ENCODE measurements around the gene GLRX. TPM values are rescaled to one million over a fixed set of nuclear protein-coding genes. Genes with fewer than 3 reads are reported as not detected.

Gene GLRX
- total and polyA plus RNA-seq, 2 of the 13 experiments (the other 11 are each of a cell fraction or from before 2014, with no cell fraction given) = 63.8 to 499 TPM

DNA sequence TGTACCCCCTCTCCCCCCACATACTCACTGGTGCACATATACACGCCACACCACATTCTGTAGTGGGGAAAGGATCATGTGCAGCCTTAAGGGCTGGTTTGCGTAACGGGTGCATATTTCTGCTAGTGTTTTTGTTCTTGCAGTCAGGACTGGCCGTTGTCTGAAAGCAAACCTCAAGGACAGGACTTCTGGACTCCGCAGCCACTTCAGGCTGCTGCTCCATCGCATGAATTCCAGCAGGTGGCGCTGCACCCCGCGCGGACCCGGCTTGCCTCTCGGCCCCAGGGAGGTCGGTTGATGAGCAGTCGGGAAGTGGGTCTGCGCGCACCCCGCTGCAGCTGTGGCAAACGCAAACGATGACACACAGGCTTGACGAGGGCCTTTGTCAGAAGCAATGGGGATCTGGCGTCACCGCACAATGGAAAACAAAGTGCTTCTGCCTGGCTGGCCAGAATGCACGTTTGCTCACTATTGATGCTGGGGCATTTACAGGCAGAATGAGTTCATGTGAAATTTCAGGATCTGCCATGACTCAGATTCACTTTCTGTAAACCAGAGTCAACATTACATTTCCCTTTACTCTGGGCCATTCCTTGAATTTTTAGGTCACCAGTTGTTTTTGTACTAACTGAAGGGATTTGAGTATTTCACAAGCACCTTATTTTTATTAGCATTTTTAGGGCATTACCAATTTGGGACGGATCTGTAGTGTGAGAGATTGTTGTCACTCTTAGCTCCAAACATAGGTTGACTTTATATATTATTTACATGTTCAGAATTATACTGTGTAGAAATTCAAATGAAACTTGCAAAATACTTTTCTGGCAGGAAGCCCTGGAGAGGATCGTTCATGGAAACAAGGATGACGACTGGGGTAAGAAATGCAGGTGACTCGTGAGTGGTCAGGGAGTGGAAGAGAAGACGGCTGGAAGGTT lies 36.4 kb upstream of the GLRX start (continued):
- TF ChIP-seq, protein P1, sequence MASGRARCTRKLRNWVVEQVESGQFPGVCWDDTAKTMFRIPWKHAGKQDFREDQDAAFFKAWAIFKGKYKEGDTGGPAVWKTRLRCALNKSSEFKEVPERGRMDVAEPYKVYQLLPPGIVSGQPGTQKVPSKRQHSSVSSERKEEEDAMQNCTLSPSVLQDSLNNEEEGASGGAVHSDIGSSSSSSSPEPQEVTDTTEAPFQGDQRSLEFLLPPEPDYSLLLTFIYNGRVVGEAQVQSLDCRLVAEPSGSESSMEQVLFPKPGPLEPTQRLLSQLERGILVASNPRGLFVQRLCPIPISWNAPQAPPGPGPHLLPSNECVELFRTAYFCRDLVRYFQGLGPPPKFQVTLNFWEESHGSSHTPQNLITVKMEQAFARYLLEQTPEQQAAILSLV (CRISPR knock-in tag; IDR thresholded peaks at IDR 0.05; ENCODE audit: borderline replicate concordance) = peak; percentile 89; the same call in 1 of the 2 replicates
- TF ChIP-seq, protein P2, sequence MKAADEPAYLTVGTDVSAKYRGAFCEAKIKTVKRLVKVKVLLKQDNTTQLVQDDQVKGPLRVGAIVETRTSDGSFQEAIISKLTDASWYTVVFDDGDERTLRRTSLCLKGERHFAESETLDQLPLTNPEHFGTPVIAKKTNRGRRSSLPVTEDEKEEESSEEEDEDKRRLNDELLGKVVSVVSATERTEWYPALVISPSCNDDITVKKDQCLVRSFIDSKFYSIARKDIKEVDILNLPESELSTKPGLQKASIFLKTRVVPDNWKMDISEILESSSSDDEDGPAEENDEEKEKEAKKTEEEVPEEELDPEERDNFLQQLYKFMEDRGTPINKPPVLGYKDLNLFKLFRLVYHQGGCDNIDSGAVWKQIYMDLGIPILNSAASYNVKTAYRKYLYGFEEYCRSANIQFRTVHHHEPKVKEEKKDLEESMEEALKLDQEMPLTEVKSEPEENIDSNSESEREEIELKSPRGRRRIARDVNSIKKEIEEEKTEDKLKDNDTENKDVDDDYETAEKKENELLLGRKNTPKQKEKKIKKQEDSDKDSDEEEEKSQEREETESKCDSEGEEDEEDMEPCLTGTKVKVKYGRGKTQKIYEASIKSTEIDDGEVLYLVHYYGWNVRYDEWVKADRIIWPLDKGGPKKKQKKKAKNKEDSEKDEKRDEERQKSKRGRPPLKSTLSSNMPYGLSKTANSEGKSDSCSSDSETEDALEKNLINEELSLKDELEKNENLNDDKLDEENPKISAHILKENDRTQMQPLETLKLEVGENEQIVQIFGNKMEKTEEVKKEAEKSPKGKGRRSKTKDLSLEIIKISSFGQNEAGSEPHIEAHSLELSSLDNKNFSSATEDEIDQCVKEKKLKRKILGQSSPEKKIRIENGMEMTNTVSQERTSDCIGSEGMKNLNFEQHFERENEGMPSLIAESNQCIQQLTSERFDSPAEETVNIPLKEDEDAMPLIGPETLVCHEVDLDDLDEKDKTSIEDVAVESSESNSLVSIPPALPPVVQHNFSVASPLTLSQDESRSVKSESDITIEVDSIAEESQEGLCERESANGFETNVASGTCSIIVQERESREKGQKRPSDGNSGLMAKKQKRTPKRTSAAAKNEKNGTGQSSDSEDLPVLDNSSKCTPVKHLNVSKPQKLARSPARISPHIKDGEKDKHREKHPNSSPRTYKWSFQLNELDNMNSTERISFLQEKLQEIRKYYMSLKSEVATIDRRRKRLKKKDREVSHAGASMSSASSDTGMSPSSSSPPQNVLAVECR (CRISPR knock-in tag; IDR thresholded peaks at IDR 0.05; ENCODE audit: borderline replicate concordance) = peak; percentile 87; the same call in 1 of the 2 replicates
- TF ChIP-seq HOXD1 (CRISPR knock-in tag; IDR thresholded peaks at IDR 0.05) = peak; percentile 63; the same call in 1 of the 2 replicates
- TF ChIP-seq ZNF12 (CRISPR knock-in tag; IDR thresholded peaks at IDR 0.05) = peak; percentile 81; the same call in 1 of the 2 replicates
- peak; percentile 98 for TF ChIP-seq ZNF292 (CRISPR knock-in tag; IDR thresholded peaks at IDR 0.05; ENCODE audit: borderline replicate concordance, low read depth)
- TF ChIP-seq, protein P3, sequence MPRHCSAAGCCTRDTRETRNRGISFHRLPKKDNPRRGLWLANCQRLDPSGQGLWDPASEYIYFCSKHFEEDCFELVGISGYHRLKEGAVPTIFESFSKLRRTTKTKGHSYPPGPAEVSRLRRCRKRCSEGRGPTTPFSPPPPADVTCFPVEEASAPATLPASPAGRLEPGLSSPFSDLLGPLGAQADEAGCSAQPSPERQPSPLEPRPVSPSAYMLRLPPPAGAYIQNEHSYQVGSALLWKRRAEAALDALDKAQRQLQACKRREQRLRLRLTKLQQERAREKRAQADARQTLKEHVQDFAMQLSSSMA (CRISPR knock-in tag; IDR thresholded peaks at IDR 0.05) = 0 out of 2 replicates have a peak, but pooled peaks have one; percentile 54
- peak; percentile 67; the same call in 1 of the 2 replicates for TF ChIP-seq TMF1 (CRISPR knock-in tag; IDR thresholded peaks at IDR 0.05; ENCODE audit: low read depth)
- TF ChIP-seq, protein P4, sequence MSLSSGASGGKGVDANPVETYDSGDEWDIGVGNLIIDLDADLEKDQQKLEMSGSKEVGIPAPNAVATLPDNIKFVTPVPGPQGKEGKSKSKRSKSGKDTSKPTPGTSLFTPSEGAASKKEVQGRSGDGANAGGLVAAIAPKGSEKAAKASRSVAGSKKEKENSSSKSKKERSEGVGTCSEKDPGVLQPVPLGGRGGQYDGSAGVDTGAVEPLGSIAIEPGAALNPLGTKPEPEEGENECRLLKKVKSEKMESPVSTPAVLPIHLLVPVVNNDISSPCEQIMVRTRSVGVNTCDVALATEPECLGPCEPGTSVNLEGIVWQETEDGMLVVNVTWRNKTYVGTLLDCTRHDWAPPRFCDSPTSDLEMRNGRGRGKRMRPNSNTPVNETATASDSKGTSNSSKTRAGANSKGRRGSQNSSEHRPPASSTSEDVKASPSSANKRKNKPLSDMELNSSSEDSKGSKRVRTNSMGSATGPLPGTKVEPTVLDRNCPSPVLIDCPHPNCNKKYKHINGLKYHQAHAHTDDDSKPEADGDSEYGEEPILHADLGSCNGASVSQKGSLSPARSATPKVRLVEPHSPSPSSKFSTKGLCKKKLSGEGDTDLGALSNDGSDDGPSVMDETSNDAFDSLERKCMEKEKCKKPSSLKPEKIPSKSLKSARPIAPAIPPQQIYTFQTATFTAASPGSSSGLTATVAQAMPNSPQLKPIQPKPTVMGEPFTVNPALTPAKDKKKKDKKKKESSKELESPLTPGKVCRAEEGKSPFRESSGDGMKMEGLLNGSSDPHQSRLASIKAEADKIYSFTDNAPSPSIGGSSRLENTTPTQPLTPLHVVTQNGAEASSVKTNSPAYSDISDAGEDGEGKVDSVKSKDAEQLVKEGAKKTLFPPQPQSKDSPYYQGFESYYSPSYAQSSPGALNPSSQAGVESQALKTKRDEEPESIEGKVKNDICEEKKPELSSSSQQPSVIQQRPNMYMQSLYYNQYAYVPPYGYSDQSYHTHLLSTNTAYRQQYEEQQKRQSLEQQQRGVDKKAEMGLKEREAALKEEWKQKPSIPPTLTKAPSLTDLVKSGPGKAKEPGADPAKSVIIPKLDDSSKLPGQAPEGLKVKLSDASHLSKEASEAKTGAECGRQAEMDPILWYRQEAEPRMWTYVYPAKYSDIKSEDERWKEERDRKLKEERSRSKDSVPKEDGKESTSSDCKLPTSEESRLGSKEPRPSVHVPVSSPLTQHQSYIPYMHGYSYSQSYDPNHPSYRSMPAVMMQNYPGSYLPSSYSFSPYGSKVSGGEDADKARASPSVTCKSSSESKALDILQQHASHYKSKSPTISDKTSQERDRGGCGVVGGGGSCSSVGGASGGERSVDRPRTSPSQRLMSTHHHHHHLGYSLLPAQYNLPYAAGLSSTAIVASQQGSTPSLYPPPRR (CRISPR knock-in tag; IDR thresholded peaks at IDR 0.05; ENCODE audit: borderline replicate concordance) = peak; percentile 88
- TF ChIP-seq BRCA1 (CRISPR knock-in tag; IDR thresholded peaks at IDR 0.05) = peak; percentile 83
- TF ChIP-seq, protein P5, sequence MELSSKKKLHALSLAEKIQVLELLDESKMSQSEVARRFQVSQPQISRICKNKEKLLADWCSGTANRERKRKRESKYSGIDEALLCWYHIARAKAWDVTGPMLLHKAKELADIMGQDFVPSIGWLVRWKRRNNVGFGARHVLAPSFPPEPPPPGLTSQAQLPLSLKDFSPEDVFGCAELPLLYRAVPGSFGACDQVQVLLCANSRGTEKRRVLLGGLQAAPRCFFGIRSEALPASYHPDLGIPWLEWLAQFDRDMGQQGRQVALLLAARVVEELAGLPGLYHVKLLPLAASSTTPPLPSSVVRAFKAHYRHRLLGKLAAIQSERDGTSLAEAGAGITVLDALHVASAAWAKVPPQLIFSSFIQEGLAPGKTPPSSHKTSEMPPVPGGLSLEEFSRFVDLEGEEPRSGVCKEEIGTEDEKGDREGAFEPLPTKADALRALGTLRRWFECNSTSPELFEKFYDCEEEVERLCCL (CRISPR knock-in tag; IDR thresholded peaks at IDR 0.05; ENCODE audit: borderline replicate concordance) = no peak
- TF ChIP-seq, protein P6, sequence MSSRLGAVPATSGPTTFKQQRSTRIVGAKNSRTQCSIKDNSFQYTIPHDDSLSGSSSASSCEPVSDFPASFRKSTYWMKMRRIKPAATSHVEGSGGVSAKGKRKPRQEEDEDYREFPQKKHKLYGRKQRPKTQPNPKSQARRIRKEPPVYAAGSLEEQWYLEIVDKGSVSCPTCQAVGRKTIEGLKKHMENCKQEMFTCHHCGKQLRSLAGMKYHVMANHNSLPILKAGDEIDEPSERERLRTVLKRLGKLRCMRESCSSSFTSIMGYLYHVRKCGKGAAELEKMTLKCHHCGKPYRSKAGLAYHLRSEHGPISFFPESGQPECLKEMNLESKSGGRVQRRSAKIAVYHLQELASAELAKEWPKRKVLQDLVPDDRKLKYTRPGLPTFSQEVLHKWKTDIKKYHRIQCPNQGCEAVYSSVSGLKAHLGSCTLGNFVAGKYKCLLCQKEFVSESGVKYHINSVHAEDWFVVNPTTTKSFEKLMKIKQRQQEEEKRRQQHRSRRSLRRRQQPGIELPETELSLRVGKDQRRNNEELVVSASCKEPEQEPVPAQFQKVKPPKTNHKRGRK (CRISPR knock-in tag; IDR thresholded peaks at IDR 0.05) = peak; percentile 78; the same call in 1 of the 2 replicates

All from HepG2 (cell line).